Measurements from ENCODE around the gene KCNJ18. TPM values are rescaled to one million over a fixed set of nuclear protein-coding genes. Genes with fewer than 3 reads are reported as not detected.
"Not testable (repeated sequence)": the region's sequence is repeated elsewhere in the genome, so short reads cannot be mapped to it uniquely, and the experiment has no call there.

The KCNJ18 gene
- total RNA-seq, 2 donors from 2014 or later: not detected

DNA sequence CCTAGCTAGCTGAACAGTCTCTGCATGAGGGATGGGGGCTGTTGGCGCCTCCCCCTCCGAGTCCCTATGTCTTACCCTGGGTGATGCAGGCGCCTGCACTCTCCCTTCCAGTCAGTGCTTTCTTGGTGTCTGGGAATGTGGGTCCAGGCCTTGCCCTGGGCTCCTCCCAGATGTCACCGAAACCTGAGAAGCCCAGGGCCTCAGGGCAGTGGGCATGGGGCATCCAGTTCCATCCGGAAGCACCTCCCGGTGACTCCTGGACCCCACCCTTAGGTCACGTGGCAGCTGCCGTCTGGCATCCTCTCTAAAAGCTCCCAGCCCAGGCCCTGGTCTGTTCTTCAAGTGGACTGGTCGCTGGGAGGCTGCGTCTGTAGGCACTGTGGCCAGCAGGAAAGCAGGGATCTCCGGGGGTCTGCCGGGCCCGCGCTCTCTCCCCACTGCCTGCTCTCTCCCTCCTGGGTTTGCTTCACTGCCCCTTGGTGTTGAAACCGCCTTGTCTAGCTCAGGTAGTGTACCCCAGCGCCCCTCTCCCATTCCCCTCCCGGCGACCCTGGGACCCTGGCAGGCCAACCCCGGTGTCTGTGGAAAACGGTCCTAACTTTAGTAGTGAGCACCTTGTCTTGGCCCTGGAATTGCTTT lies 6.2 kb downstream of the KCNJ18 start:
- H3K27ac ChIP-seq; H3K4me1 ChIP-seq; DNase-seq (ENCODE audit: low spot score); H3K9me3 ChIP-seq; H3K27me3 ChIP-seq; H3K4me3 ChIP-seq; H3K36me3 ChIP-seq: not testable (repeated sequence)

DNA sequence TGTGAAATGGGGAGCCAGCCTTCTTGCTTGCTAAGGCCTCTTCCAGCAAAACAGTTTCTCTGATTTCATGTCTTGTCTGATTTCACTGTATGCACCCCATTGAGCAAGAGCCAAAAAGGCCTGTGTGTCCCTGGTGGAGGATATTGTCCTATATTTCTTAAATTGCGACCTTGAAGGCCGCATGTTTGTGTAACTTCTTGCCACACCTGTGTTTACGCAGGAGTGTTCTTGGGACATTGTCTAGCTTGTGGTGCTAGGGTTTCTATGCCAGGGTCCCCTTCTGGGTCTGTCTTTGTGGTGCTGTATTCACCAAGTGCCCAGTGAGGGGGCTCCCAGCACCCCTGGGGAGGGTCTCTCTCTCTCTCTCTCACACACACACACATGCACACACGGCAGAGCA lies 6.8 kb downstream of the KCNJ18 start:
- H3K36me3 ChIP-seq; DNase-seq (ENCODE audit: low spot score); H3K4me3 ChIP-seq; H3K4me1 ChIP-seq; H3K9me3 ChIP-seq; H3K27ac ChIP-seq; H3K27me3 ChIP-seq: not testable (repeated sequence)

GRCh38 chr17:21699573-21700236 lies 7.4 kb downstream of the KCNJ18 start:
- H3K4me1 ChIP-seq; DNase-seq (ENCODE audit: low spot score); H3K4me3 ChIP-seq; H3K9me3 ChIP-seq; H3K36me3 ChIP-seq; H3K27me3 ChIP-seq; H3K27ac ChIP-seq: not testable (repeated sequence)

- not testable (repeated sequence) for H3K27ac ChIP-seq; H3K4me3 ChIP-seq; H3K4me1 ChIP-seq; H3K27me3 ChIP-seq; DNase-seq (ENCODE audit: low spot score); H3K9me3 ChIP-seq; H3K36me3 ChIP-seq
Observed at GRCh38 chr17:21701090-21701489, 8.8 kb downstream of the KCNJ18 start.

DNA sequence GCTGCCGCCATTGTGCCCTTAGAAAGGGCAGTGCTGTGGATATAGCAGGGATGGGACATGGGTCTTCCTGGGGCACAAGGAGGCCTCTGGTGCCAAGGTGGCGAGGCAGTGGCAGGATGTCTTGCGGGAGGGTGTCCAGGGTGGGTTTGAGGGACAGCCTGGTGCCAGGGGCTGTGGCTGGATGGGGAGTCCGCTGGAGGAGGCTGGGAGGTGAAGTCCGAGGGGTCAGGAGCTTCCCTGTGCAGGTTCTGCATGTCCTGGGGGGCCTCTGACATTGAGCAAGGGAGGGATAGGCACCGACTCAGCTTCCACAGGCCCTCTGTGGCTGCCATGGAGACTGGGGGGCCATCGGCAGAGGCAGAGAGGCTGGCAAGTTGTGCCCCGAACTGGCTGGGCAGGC lies 9.7 kb downstream of the KCNJ18 start:
- H3K4me3 ChIP-seq; DNase-seq (ENCODE audit: low spot score); H3K9me3 ChIP-seq; H3K36me3 ChIP-seq; H3K27me3 ChIP-seq; H3K27ac ChIP-seq; H3K4me1 ChIP-seq: not testable (repeated sequence)

DNA sequence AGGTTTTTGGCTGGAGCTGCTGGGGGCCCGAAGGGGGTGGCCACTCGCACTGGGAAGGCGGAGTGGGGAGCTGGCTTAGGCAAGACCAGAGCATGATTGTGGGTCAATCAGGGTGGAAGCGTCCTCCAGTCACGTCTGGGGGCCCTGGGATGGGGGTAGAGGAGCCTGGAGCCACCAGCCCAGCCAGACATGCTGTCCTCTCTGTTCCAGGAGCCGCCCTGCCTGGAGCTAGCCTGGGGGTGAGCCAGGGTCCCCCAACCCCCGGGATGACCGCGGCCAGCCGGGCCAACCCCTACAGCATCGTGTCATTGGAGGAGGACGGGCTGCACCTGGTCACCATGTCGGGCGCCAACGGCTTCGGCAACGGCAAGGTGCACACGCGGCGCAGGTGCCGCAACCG lies 10.2 kb downstream of the KCNJ18 start:
- not testable (repeated sequence) for H3K36me3 ChIP-seq; H3K9me3 ChIP-seq; H3K4me1 ChIP-seq; H3K27me3 ChIP-seq; H3K27ac ChIP-seq; DNase-seq (ENCODE audit: low spot score); H3K4me3 ChIP-seq

DNA sequence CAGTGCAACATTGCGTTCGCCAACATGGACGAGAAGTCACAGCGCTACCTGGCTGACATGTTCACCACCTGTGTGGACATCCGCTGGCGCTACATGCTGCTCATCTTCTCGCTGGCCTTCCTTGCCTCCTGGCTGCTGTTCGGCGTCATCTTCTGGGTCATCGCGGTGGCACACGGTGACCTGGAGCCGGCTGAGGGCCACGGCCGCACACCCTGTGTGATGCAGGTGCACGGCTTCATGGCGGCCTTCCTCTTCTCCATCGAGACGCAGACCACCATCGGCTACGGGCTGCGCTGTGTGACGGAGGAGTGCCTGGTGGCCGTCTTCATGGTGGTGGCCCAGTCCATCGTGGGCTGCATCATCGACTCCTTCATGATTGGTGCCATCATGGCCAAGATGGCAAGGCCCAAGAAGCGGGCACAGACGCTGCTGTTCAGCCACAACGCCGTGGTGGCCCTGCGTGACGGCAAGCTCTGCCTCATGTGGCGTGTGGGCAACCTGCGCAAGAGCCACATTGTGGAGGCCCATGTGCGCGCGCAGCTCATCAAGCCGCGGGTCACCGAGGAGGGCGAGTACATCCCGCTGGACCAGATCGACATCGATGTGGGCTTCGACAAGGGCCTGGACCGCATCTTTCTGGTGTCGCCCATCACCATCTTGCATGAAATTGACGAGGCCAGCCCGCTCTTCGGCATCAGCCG lies 10.8 kb downstream of the KCNJ18 start:
- not testable (repeated sequence) for H3K4me3 ChIP-seq; H3K36me3 ChIP-seq; H3K9me3 ChIP-seq; H3K27me3 ChIP-seq; H3K27ac ChIP-seq; DNase-seq (ENCODE audit: low spot score); H3K4me1 ChIP-seq

DNA sequence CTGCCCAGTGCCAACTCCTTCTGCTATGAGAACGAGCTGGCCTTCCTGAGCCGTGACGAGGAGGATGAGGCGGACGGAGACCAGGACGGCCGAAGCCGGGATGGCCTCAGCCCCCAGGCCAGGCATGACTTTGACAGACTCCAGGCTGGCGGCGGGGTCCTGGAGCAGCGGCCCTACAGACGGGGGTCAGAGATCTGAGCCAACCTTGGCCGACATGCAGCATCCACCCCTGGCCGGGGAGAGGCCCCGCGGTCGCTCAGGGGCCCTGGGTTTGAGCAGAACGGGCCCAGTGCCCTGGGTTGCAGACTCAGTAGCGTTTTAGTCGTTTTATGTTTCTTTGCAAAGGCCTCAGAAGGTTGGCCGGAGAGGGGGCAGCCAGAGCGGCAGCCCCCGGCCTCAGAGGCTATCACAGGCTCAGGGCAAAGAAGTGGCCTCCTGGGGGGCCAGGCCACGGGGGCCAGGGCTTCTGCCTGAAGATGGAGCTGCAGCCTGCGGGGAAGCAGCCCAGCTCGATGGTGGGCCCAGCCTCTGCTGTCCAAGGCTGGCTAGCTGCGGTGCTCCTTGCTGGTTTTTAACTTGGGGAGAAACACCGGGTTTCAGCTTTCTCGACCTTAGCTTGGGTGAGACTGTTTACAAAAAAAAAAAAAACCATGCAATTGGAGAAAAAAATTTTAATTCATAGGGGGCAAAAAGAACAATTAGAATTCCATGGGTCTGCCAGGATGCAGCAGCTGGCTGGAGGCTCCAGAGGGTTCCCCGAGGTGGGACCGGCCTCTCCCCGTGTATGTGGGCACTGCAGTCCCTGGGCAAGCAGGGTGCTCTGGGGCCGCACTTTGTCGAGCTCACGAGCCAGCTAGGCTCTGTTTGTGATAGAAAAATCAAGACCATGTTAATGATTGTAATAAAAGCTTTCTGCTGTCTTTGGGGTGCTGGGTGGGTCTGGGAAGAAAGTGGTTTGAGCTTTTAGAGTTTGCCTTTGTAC lies 11.9 kb downstream of the KCNJ18 start:
- H3K4me1 ChIP-seq; DNase-seq (ENCODE audit: low spot score); H3K27ac ChIP-seq; H3K4me3 ChIP-seq; H3K36me3 ChIP-seq; H3K27me3 ChIP-seq; H3K9me3 ChIP-seq: not testable (repeated sequence)

DNA sequence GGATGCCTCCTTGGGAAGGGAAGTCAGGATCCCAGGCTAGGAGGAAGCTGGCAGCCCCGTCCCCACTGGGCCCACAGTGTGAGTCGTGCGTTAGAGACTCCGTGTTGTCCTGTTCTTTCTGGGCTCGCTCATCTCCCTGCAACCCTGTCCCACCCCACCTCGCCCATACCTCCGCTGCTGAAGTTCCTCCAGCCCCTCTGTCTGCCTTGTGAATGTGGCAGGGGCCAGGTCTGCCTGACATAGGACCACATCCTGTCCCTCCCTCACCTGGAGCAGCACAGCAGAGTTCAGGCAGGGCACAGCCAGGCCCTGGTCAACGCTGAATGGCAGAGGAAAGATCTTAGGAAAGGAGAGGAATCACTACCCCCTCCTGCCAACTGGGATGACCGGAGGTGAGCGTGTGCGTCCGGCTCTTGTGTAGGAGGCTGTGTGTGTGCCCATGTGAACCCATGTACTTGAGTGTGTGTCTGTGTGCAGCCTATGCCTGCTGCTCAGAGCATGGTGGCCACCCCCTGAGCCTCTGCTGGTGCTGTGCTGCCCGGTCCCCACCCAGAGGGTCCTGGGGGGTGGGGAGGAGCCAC lies 12.8 kb downstream of the KCNJ18 start:
- H3K27ac ChIP-seq: no peak overlapping the region
- no peaks in the 10 kb centered on the region for H3K9me3 ChIP-seq
- H3K36me3 ChIP-seq: no peaks in the 10 kb centered on the region
- H3K4me1 ChIP-seq: no peaks in the 10 kb centered on the region
- H3K27me3 ChIP-seq: no peaks in the 10 kb centered on the region
- H3K4me3 ChIP-seq: no peak overlapping the region
- TF ChIP-seq, protein P1, sequence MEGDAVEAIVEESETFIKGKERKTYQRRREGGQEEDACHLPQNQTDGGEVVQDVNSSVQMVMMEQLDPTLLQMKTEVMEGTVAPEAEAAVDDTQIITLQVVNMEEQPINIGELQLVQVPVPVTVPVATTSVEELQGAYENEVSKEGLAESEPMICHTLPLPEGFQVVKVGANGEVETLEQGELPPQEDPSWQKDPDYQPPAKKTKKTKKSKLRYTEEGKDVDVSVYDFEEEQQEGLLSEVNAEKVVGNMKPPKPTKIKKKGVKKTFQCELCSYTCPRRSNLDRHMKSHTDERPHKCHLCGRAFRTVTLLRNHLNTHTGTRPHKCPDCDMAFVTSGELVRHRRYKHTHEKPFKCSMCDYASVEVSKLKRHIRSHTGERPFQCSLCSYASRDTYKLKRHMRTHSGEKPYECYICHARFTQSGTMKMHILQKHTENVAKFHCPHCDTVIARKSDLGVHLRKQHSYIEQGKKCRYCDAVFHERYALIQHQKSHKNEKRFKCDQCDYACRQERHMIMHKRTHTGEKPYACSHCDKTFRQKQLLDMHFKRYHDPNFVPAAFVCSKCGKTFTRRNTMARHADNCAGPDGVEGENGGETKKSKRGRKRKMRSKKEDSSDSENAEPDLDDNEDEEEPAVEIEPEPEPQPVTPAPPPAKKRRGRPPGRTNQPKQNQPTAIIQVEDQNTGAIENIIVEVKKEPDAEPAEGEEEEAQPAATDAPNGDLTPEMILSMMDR (IDR thresholded peaks at IDR 0.05): no peak
- no peak for DNase-seq (ENCODE audit: low spot score)

DNA sequence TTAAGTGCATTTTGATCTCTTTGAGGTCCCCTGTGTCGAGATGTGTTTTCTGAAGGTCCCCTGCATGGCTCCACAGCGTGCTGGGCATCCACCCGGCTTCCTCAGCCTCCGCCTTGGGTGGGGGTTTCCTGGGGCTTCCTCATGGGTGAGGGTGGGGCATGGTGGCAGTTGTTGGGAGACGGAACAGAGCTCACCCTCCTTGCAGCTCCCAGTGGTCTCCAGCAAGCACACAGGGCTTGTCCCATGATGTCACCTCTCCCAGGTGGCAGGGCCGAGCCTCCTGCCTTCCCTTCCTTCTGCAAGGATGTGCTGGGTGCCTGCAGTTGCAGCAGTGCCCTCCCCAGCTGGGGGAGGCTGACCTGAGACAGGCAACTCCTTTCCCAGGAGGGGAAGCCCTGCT lies 13.4 kb downstream of the KCNJ18 start:
- not testable (repeated sequence) for H3K27me3 ChIP-seq; H3K4me1 ChIP-seq; DNase-seq (ENCODE audit: low spot score); H3K27ac ChIP-seq; H3K4me3 ChIP-seq; H3K36me3 ChIP-seq; H3K9me3 ChIP-seq

GRCh38 chr17:21706546-21706945 lies 14.2 kb downstream of the KCNJ18 start:
- DNase-seq (ENCODE audit: low spot score); H3K4me1 ChIP-seq; H3K9me3 ChIP-seq; H3K36me3 ChIP-seq; H3K4me3 ChIP-seq; H3K27me3 ChIP-seq; H3K27ac ChIP-seq: not testable (repeated sequence)

GRCh38 chr17:21707131-21707530 lies 14.8 kb downstream of the KCNJ18 start:
- not testable (repeated sequence) for H3K27ac ChIP-seq; H3K36me3 ChIP-seq; H3K4me1 ChIP-seq; DNase-seq (ENCODE audit: low spot score); H3K9me3 ChIP-seq; H3K27me3 ChIP-seq; H3K4me3 ChIP-seq

Measured in right atrium auricular region (tissue), 2 donors.